GM18499 (cell line): ENCODE results near the gene ASAH2.
"Not testable (repeated sequence)": the region's sequence is repeated elsewhere in the genome, so short reads cannot be mapped to it uniquely, and the experiment has no call there.

ENCODE experiments used
- ATAC-seq: cut with Tn5 transposase; IDR thresholded peaks from one replicate; pipeline ENCODE4 v1.9.1; 2021; ENCODE audit warnings: moderate number of reproducible peaks; ENCODE audit not compliant: insufficient read depth, unreplicated experiment

Gene ASAH2

DNA sequence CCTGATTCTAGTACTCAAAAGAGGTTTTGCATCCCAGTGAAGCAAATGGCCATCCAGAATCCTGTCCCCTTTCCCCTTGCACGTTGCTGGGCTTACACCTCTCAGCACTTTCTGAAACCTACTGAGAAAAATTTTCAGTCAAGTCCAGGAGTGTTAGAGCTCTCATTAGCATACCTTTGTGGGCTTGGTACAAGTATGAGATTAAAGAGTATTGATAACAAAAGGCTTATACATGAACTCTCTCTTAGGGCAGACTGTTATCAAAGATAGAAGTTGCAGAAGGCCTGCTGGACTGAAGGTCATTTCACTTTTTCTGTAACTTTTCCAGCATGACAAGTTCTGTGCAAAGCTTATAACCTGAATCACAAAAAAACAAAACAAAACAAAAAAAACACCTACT, at the start of gene ASAH2:
ASAH2 (minus strand) TSS at position 123 of the 400 bp plus-strand sequence. CDS start 2,906 bp downstream, outside the sequence.
- ATAC-seq = no peak

GRCh38 chr10:50299948-50300669, 48.8 kb upstream of the ASAH2 start:
- ATAC-seq = no peak

- ATAC-seq = no peak
These were observed 44.1 kb upstream of the ASAH2 start for GRCh38 chr10:50295367-50295766.

- no peak for ATAC-seq
These were observed 43.3 kb upstream of the ASAH2 start for GRCh38 chr10:50294582-50294981.

- ATAC-seq = no peak
These were observed 42.4 kb upstream of the ASAH2 start for GRCh38 chr10:50293513-50294313.

- no peak for ATAC-seq
These were observed 40.0 kb upstream of the ASAH2 start for GRCh38 chr10:50291261-50291850.

DNA sequence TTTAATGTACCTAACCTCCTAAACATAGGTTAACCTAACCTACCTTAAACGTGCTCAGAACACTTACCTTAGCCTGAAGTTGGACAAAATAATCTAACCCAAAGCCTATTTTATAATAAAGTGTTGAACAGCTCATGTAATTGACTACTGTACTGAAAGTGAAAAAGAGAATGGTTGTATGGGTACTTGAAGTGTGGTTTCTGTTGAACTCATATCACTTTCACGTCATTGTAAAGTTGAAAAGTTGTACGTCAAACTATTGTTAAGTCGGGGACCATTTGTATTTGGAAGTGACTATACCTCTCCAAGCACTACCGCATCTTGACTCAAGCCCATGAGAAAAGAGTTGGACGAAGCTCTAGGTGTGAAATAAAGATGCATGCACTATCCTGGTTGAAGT, 37.9 kb upstream of the ASAH2 start:
- no peak for ATAC-seq

DNA sequence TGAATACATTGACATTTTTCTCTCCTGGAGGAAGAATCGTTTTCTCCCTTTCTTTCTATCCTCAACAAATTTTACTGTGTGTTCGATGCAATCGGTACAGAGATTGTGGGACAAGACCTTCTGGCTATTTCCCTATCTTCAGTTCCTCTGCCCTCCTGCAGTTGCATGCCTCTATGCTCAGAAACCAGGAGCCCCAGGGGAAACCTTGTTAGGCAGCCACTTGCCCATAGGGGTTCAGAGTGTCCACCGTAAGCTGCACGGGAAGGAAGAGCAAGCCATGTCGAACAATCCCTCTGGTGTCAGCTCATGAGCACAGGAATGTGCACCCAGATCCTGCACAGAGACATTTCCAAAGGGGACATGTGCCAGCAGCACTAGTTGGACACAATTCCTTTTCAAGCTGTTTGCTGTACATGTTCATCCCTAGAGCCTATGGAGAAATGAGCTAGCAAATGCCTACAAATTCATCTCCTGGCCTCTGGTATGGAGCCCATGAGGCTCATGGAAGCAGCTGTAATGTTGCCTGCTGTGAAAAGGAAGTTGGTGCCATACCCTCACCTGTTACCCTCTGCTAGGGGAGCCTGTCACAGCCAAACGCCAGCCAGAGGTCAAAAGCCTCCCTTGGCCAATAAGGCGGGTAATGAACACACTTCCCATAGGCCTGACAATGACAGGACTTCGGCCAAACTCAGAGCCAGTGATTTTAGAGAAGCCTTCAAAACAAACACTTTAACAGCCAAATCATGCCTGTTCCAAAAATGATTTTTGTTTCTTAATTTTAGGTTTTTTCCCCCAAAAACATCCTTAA, 35.9 kb upstream of the ASAH2 start:
- ATAC-seq = no peak

DNA sequence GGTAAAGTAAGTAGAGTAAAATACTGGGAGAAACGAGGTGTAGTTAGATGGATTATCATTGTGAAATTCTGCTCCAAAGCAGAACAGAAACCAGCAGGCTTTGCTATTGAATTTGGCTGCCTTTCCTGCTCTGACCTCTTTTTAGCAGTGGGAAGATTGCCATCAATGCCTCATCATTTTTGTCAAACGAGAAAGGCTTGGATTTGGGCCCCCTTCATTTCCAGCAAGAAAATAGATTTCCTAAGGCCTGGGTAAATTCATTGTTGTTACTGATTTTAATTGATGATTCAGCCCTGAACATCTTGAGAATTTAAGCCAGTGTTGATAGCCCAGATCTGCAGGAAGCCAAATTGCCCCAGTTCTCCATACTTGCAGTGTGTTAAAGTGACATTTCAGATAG, 35.2 kb upstream of the ASAH2 start:
- no peak for ATAC-seq

GRCh38 chr10:50281967-50282522, 30.7 kb upstream of the ASAH2 start:
- ATAC-seq = no peak

DNA sequence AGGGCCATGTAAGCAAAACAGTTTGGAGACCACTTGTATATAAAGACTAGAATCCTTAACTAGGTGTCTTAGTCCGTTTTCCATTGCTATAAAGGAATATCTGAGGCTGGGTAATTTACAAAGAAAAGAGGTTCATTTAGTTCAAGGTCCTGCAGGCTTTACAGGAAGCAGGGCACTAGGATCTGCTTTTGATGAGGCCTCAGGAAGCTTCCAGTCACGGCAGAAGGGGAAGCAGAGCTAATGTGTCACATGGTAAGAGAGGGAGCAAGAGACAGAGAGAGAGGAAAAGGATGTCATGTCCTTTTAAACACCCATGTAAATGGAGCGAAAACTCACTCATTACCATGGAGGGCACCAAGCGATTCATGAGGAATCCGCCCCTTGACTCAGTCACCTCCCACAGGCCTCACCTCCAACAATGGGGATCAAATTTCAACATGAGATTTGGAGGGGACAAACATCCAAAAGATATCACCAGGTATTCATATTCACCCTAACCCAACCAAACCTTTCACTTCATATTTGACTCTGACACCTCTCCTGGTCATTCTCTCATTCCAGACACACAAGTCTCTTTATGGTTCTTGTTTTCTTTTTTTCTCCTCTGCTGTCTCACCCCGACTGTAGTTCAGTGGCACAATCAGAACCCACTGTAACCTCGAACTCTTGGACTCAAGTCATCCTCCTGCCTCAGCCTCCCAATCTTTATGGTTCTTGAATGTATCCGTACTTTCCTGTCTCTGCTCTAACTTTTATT, 30.1 kb upstream of the ASAH2 start:
- ATAC-seq = no peak

DNA sequence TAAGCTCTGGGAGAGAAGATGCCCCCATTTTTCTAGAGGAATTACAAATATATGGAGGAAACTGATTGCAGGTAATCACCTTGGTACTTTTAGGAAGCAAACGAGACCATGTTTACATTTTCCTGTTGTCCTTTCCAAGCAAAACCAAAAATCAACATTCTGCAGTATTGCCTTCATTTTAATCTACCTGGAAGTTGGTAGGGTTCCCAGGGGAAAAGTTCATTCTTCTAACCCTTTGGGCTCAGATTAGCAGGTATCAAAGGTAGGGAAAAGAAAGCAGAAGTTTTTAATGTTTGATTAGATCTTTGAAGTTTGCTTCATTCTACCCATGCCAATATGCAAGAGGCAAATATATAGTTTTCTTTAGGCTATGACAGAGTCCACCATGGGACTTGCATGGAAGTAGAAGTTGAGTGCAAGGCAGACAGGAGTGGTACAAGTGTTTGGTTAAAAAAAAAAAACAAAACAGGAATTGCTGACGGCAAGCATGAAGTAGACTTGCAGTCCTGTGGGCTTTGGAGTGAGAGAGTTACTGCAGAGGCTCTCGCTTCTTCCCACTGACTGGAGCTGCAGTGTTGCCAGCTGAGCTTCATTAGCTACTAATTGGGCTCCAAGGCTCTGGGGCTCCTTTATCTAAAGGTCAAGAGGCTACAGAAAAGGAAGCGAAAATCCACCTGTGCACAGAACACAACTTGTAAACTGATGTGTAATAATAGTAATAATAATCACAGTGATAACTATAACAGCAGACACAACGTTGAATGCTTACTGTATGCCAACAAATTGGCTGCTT, 28.9 kb upstream of the ASAH2 start:
- ATAC-seq = no peak

- ATAC-seq = no peak
These were observed 28.2 kb upstream of the ASAH2 start for GRCh38 chr10:50279489-50279888.

DNA sequence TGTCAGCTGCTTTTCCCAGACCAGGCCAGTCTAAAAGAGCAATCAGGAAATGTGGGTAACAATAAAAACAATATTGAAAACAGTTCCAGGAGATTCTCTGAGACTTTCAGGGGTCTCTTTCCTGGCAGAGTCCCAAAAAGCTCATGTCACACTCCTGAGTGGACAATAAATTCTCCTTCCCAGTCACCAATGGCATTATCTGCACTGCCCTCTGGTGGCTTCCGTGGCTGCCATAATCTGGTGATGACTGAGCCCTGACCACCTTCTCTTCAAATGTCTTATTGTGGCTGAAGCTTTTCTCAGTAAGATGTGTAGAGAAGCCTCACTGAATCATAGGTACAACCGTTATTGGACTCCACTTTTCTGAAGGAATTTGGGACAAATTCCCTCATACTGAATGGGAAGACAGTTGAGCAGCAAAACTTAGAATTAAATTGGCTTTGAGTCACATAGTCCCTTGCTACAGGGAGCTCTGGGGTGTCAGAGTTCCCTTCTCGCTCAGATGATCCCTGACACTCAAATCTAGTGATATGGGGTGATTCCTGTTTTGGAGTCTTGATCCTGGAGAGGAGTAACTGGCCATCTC, 24.4 kb upstream of the ASAH2 start:
- no peak for ATAC-seq

DNA sequence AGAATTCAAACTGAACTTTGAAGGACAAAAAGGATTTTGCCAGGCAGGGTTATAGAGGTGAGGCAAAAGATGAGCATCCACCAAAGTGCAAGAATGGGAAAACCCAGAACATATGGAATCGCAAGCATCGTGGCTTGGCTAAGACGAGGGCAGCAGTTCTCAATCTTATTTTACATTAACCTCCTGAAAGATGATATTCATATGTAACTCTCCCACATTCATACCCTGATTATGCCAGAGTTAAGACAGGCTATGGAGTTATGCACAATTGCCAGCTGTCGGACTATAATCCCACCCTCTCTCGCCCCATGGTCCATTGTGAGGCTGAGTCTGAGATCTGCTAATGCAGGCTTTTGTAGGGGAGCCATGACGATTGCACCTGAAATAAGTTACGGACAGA, 21.2 kb upstream of the ASAH2 start:
- ATAC-seq = no peak

GRCh38 chr10:50271564-50272250, 20.4 kb upstream of the ASAH2 start:
- no peak for ATAC-seq

GRCh38 chr10:50267877-50268276, 16.6 kb upstream of the ASAH2 start:
- ATAC-seq = not testable (repeated sequence)

GRCh38 chr10:50262625-50263024, 11.3 kb upstream of the ASAH2 start:
- not testable (repeated sequence) for ATAC-seq
